ENCODE results near the gene PALLD.

The PALLD gene

GRCh38 chr4:168852933-168853713 is 356.3 kb downstream of the PALLD start:
- DNase-seq (ENCODE audit: low spot score): no peak

- no peak for DNase-seq (ENCODE audit: low spot score)
These were observed 356.9 kb downstream of the PALLD start for GRCh38 chr4:168853770-168854169.

GRCh38 chr4:168854350-168854921 is 357.6 kb downstream of the PALLD start:
- DNase-seq (ENCODE audit: low spot score): no peak

- no peak for DNase-seq (ENCODE audit: low spot score)
These were observed 359.5 kb downstream of the PALLD start for GRCh38 chr4:168856312-168856711.

DNA sequence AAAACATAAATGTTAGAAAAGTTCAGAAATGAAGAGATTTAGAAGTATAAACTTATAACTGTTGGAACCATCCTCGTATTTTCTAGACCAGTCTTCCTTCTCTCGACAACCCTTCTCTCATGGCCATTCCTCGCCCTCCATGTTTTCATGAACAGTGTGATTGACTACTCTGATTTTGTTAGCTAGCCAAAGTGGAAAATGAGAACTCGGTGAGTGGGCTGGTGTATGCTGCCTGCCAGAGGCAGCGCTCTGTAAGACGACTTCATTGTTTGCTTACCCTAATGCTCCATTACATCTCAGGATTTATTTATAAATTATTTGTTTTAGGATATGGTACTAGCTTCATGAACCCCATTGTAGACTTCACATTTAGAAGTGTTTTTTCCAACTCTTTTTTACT is 360.2 kb downstream of the PALLD start:
- no peak for DNase-seq (ENCODE audit: low spot score)

GRCh38 chr4:168857546-168858314 is 360.9 kb downstream of the PALLD start:
- DNase-seq (ENCODE audit: low spot score): no peak

GRCh38 chr4:168859100-168859499 is 362.2 kb downstream of the PALLD start:
- DNase-seq (ENCODE audit: low spot score): no peak

DNA sequence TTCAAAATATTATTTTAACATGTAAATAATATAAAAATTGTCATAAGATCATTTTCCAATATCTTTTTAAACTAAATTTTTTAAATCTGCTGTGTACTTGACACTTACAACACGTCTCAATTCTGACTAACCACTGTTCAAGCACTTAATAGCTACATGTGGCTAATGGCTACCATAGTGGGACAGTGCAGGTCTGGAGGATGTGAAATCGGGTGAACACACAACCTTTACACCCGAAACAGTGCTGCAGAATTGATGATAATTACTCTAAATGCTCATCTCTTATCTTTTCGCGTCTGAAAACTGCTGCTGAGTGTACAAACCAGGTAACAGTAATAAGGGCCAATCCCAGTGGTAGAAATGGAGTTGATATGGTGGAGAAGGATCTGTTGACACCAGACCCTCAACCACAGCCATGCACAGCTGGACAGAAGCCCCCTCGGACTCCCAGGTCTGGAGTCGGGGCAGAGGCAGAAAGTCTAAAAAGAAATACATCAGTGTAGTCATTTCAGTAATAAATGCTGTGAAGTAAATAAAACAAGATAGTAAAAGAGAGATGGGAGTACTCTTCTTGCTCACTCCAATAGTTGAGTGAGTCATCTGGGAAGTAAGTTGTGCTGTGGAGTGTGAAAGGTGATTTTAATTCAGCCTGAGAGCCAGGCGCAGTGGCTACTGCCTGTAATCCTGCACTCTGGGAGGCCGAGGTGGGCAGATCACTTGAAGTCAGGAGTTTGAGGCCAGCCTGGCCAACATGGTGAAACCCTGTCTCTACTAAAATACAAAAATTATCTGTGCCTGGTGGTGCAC is 363.2 kb downstream of the PALLD start:
- no peak for DNase-seq (ENCODE audit: low spot score)

- DNase-seq (ENCODE audit: low spot score): no peak
These were observed 364.0 kb downstream of the PALLD start for GRCh38 chr4:168860827-168861226.

DNA sequence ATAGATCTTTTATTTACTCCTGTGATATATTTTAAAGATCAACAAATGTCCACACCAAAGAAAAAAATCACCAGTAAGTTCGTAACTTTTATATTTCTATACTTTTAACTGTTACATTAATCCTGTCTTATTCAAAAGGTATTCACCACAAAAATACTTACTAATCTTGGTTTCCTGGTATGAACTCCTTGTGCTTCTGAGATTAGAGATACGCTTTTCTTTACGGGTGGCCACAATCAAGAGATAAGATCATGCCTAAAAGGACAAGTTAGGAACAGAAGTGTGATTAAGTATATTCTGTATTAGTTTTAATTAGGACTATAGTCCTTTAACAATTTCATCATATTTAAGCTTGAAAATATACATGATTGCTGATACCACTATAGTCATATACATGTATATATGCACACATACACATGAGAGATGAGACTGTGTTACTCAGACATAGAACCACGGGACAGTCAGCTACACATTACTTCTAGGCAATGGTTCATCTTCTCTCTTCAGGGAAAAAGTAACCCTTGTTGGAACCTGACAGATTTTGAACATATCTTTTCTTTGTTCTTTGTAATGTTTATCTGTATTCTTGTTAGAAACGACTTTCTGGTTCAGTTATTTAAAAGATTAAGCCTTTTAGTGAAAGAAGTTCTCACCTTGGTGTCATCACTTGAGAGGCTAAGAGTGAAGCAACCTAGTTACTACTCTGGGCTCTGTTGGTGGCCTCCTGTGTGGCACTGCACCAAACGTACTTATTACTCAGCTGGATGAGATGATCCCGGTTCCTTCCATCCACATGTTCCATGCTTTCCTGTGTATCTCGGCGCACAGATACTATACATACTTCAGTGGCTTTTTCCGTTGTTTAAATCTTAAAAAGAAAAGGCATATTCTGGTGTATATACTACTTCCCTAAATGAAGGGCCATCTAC is 367.1 kb downstream of the PALLD start:
- no peak for DNase-seq (ENCODE audit: low spot score)

- no peak for DNase-seq (ENCODE audit: low spot score)
These were observed 368.1 kb downstream of the PALLD start for GRCh38 chr4:168864821-168865541.

GRCh38 chr4:168865854-168866253 is 369.0 kb downstream of the PALLD start:
- no peak for DNase-seq (ENCODE audit: low spot score)

- no peak for DNase-seq (ENCODE audit: low spot score)
These were observed 369.8 kb downstream of the PALLD start for GRCh38 chr4:168866635-168867034.

DNA sequence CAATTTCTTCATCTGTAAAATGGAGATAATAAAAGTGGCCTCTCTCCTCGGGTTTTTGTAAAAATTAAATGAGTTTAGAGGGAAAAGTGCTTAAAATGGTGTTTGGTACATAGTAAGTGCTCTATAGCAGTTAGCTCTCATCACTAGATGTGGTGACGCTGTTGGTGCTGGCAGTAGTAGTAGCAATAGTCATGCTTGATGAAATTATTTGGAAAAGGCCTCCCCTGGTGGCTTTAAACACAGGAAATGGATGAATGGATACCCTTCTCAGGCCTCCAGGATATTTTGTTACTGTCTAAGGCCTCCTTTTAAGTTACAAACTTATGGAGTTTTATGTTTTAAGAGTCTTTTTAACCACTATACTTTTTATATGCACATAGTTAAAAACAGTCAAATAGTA is 370.3 kb downstream of the PALLD start:
- DNase-seq (ENCODE audit: low spot score): no peak

DNA sequence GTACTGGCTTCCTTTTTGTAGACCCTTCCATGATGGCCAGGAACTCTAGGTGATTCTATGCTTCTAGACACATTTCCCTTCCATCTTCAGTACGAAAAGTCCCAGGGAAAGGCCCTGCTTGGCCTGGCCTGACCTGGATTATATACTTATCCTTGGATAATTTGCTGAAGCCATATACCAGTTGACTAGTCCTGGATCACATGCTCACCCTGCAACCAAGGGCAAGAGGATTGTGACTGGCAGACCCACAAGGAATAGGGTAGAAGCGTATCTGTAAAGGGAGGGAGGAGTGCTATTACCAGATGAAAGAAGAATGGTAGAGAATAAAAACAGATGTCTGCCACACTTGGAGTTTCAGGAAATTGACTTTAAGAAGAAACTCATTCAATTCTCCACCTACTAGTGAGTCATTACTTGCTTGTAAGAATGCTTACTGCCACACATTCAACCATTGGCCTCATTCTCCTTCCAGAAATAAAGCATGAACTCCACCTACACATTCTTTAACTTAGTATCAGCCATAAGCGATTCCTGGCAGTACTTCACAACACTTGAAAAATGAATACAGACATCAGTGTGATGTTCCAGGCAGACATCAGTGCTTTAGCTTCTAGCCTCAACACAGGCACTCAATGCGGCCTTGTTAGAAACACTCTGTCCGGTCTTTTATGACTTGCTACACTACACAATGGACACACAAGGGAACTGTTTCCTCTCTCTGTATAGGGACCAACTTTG is 371.4 kb downstream of the PALLD start:
- no peak for DNase-seq (ENCODE audit: low spot score)

DNA sequence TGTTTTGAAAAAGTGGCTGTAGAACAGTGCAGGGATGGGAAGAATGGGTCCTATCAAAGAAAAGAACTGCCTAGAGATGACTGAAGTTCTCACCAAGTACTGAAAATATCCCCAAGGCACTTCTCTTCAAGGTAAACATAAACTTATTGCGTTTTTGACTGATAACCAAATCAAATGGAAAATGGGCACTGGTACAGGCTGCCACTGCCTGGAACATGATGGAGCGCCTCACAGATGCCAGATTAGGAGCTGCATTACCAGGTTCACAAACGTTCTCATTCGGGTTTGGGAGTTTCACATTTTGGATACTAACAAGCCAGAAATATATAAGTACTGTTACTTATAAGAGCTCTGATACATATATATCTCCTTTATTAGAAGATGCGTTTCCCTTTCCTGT is 371.9 kb downstream of the PALLD start:
- no peak for DNase-seq (ENCODE audit: low spot score)

DNA sequence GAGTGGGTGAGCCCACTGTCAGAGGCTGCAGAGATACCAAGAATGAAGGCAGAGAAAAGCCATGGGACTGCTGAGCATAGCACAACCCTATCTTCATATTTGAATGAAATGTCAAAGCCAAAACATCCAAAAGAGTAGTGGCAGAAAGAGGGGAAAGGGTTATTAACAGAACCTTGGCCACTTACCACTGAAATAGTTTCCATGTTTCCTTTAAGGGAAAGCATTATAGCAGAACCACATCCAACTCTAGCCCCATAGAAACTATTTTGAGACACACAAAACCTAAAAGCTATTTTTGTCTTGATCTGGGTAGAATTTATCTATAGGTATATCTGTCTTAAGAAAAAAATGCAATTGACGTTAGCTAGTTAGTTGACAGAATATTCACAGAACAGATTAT is 373.2 kb downstream of the PALLD start:
- no peak for DNase-seq (ENCODE audit: low spot score)

GRCh38 chr4:168871632-168872031 is 374.8 kb downstream of the PALLD start:
- no peak for DNase-seq (ENCODE audit: low spot score)

- no peak for DNase-seq (ENCODE audit: low spot score)
These were observed 377.2 kb downstream of the PALLD start for GRCh38 chr4:168874083-168874482.

DNA sequence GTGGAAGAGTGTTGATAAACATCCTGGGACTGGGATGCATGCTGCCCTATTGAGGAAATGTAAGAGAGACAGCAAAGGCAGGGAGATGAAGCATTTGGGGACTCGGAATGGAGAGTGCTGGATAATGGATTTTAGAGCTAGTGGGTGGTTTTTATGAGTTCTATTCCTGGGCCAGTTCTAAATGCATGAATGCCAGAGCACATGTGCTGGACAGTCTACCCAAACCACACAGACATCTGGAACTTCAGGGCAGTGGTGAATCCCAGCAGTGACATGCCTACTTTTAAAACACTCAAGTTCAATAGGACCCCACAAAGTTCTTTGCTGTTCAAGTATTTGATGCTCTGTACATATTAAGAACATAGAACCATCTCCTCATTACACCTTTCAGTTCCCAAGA is 379.3 kb downstream of the PALLD start:
- DNase-seq (ENCODE audit: low spot score): no peak
